Tibial nerve (tissue), 3 donors: Measurements from ENCODE around the gene MRPL52.

ENCODE experiments used
- POLR2A ChIP-seq, 2 donors: fragments of 450-650 bp; IDR thresholded peaks; one replicate each; pipeline ENCODE4 v1.6.1; 2017; ENCODE audit warnings: antibody characterized with exemption in 2 of 2, mild to moderate bottlenecking in 2 of 2, moderate library complexity in 2 of 2
- TF ChIP-seq, protein P1 (sequence below), 5 experiments: fragments of 200-600 bp in 3 of 5; fragments of 450-650 bp in 2 of 5; sonication (generic) in 3 of 5; IDR thresholded peaks; one replicate each; pipeline ENCODE4 v1.5.1; 2016 to 2019; ENCODE audit warnings: antibody characterized with exemption in 5 of 5, mild to moderate bottlenecking in 3 of 5, moderate library complexity in 2 of 5

GRCh38 chr14:22878271-22879246, 48.9 kb downstream of the MRPL52 start:
- TF ChIP-seq, protein P1, sequence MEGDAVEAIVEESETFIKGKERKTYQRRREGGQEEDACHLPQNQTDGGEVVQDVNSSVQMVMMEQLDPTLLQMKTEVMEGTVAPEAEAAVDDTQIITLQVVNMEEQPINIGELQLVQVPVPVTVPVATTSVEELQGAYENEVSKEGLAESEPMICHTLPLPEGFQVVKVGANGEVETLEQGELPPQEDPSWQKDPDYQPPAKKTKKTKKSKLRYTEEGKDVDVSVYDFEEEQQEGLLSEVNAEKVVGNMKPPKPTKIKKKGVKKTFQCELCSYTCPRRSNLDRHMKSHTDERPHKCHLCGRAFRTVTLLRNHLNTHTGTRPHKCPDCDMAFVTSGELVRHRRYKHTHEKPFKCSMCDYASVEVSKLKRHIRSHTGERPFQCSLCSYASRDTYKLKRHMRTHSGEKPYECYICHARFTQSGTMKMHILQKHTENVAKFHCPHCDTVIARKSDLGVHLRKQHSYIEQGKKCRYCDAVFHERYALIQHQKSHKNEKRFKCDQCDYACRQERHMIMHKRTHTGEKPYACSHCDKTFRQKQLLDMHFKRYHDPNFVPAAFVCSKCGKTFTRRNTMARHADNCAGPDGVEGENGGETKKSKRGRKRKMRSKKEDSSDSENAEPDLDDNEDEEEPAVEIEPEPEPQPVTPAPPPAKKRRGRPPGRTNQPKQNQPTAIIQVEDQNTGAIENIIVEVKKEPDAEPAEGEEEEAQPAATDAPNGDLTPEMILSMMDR (IDR thresholded peaks at IDR 0.05): no peak
- no peak for TF ChIP-seq POLR2A (IDR thresholded peaks at IDR 0.05)
